HG03039 (cell line): ENCODE data around the gene PICALM.
"Not testable (repeated sequence)": the region's sequence is repeated elsewhere in the genome, so short reads cannot be mapped to it uniquely, and the experiment has no call there.

Experiments used
- ATAC-seq: cut with Tn5 transposase; IDR thresholded peaks from one replicate; pipeline ENCODE4 v1.9.1; 2021; ENCODE audit warnings: mild to moderate bottlenecking, moderate library complexity; ENCODE audit not compliant: unreplicated experiment

Gene PICALM

GRCh38 chr11:86002431-86002830, 66.5 kb downstream of the PICALM start:
- ATAC-seq: no peak

GRCh38 chr11:85991508-85991907, 77.4 kb downstream of the PICALM start:
- no peak for ATAC-seq

GRCh38 chr11:85989746-85990145, 79.1 kb downstream of the PICALM start:
- ATAC-seq: no peak

- ATAC-seq: no peak
These were observed 80.1 kb downstream of the PICALM start for GRCh38 chr11:85988780-85989179.

- no peak for ATAC-seq
These were observed 91.1 kb downstream of the PICALM start for GRCh38 chr11:85977751-85978160.

GRCh38 chr11:85976525-85976924, 92.4 kb downstream of the PICALM start:
- no peak for ATAC-seq

GRCh38 chr11:85974122-85974521, 94.8 kb downstream of the PICALM start:
- no peak for ATAC-seq

- no peak for ATAC-seq
These were observed 98.3 kb downstream of the PICALM start for GRCh38 chr11:85970593-85970992.

GRCh38 chr11:85967457-85967856, 101.4 kb downstream of the PICALM start:
- ATAC-seq: no peak

- no peak for ATAC-seq
These were observed 103.7 kb downstream of the PICALM start for GRCh38 chr11:85965202-85965601.

GRCh38 chr11:85961930-85962363, 106.9 kb downstream of the PICALM start:
- no peak for ATAC-seq

GRCh38 chr11:85961130-85961529, 107.8 kb downstream of the PICALM start:
- no peak for ATAC-seq

- no peak for ATAC-seq
These were observed 108.2 kb downstream of the PICALM start for GRCh38 chr11:85960678-85961077.

- ATAC-seq: no peak
These were observed 113.4 kb downstream of the PICALM start for GRCh38 chr11:85955531-85955930.

- ATAC-seq: no peak
These were observed 115.3 kb downstream of the PICALM start for GRCh38 chr11:85953491-85954143.

GRCh38 chr11:85952108-85952485, 116.8 kb downstream of the PICALM start:
- ATAC-seq: not testable (repeated sequence)

- ATAC-seq: no peak
These were observed 117.3 kb downstream of the PICALM start for GRCh38 chr11:85951428-85952107.

- no peak for ATAC-seq
These were observed 117.9 kb downstream of the PICALM start for GRCh38 chr11:85951049-85951405.

GRCh38 chr11:85950317-85951048, 118.4 kb downstream of the PICALM start:
- ATAC-seq: no peak

GRCh38 chr11:85949798-85950197, 119.1 kb downstream of the PICALM start:
- no peak for ATAC-seq

GRCh38 chr11:85948884-85949283, 120.0 kb downstream of the PICALM start:
- no peak for ATAC-seq
